Adrenal gland (tissue), 12 donors: ENCODE results near the gene ADM5. TPM values are rescaled to one million over a fixed set of nuclear protein-coding genes. Genes with fewer than 3 reads are reported as not detected.

Experiments
- DNase-seq, 7 donors: peaks; one replicate each; pipeline ENCODE4 v3.0.0-alpha.2; 2019 to 2020
- H3K27ac ChIP-seq, 5 donors: fragments of 200-600 bp; sonication (generic) in 4 of 5; 1 replicate in 3 of 5; 2 replicates in 2 of 5; pipeline versions ENCODE4 v1.5.1 to v1.8.0; 2016 to 2020; ENCODE audit warnings: mild to moderate bottlenecking in 1 of 5
- H3K27me3 ChIP-seq: fragments of 200-600 bp; 2 replicates; pipeline ENCODE4 v1.8.0; 2021
- H3K36me3 ChIP-seq, 2 donors: fragments of 200-600 bp; replicated peaks in 1 of 2; 1 replicate in 1 of 2; 2 replicates in 1 of 2; pipeline versions ENCODE4 v1.5.1 to v1.8.0; 2018 to 2022
- H3K4me1 ChIP-seq, 2 donors: fragments of 200-600 bp; replicated peaks in 1 of 2; 1 replicate in 1 of 2; 2 replicates in 1 of 2; pipeline versions ENCODE4 v1.5.1 to v1.8.0; 2018 to 2021
- H3K4me3 ChIP-seq, 4 donors: fragments of 200-600 bp; sonication (generic) in 3 of 4; one replicate each; pipeline ENCODE4 v1.5.1; 2016 to 2018
- H3K9me3 ChIP-seq, 3 donors: fragments of 200-600 bp; sonication (generic) in 1 of 3; replicated peaks in 1 of 3; 1 replicate in 2 of 3; 2 replicates in 1 of 3; pipeline versions ENCODE4 v1.5.1 to v1.8.0; 2016 to 2021
- CTCF ChIP-seq, 6 experiments: fragments of 450-650 bp in 4 of 6; fragments of 200-600 bp in 2 of 6; sonication (generic) in 1 of 6; IDR thresholded peaks; 1 replicate in 5 of 6; 2 replicates in 1 of 6; pipeline versions ENCODE4 v1.5.1 to v1.8.0; 2016 to 2021; ENCODE audit warnings: antibody characterized with exemption in 6 of 6, mild to moderate bottlenecking in 2 of 6, moderate library complexity in 1 of 6
- POLR2A ChIP-seq, 2 donors: fragments of 450-650 bp; IDR thresholded peaks; one replicate each; pipeline ENCODE4 v1.6.1; 2017; ENCODE audit warnings: antibody characterized with exemption in 2 of 2, mild to moderate bottlenecking in 2 of 2, moderate library complexity in 1 of 2
- WGBS, 4 donors: extraction: QIAGEN DNeasy Blood & Tissue Kit in 2 of 4; methylation state at CpG; one replicate each; pipeline versions ENCODE4 v1.1.5 to v1.1.7; 2013 to 2017; 5-methylcytosine and 5-hydroxymethylcytosine counted together
- intact Hi-C, 2 donors: fragments of 100-400 bp; cut with DNase I; formaldehyde crosslinking; loops; one replicate each; pipeline versions ENCODE4 v1.14.1 to v1.15.0; 2022 to 2023
- polyA plus RNA-seq, 3 donors: library from polyadenylated mRNA; stranded (reverse); fragments of 200-250 nt in 2 of 3; fragments of 350-450 nt in 1 of 3; fragmentation: Illumina TruSeq in 1 of 3; extraction: RNeasy Lipid Tissue Mini Kit (QIAGEN cat#74804) in 1 of 3; gene quantifications; one replicate each; pipeline ENCODE4 v1.2.3, GENCODE V29; 2013 to 2014
- total RNA-seq, 9 donors: library from RNA; depleted of rRNA in 4 of 9; stranded (reverse); fragments of >200 nt in 4 of 9; fragments of 120-200 nt in 1 of 9; fragmentation: NEBNext Ultra II Directional in 1 of 9; extraction: Animal tissue kit (Norgen Biotek cat#: 25700) in 1 of 9; gene quantifications; one replicate each; pipeline versions ENCODE4 v1.1.0 to v1.2.4, GENCODE V29; 2013 to 2023
- donor health status: healthy with polysubstance abuse.
- donor health status: Bipolar disorder and iron deficiency.
- donor health status: DM: yes; HTN: yes; CAD: no.
- donor health status: DM: no; HTN: no; CAD: no.
- donor health status: DM: no; HTN: no; CAD: no.
- donor health status: DM: yes; HTN: yes; CAD: no.

Gene ADM5
- total and polyA plus RNA-seq, 12 donors: 0.18 to 2.0 (median 0.61) TPM; not detected in 1

- Histone ChIP-seq H3K27ac (peak overlapping the region; percentile 72 to 92 (median 86)), H3K4me1 (peaks cover 14 to 17% of the 10 kb centered on the region in 2 donors), H3K9me3 (no peaks in the 10 kb centered on the region), H3K27me3 (no peaks in the 10 kb centered on the region), H3K4me3 (peak overlapping the region; percentile 53 to 79 (median 65)), H3K36me3 (peaks cover 0 to 27% of the 10 kb centered on the region in 2 donors)
- intact Hi-C loops: no loop called here
- no peak for TF ChIP-seq CTCF (IDR thresholded peaks at IDR 0.05)
- TF ChIP-seq POLR2A (IDR thresholded peaks at IDR 0.05): no peak
- 0 to 1% (median 0%) methylated on average over 7 of the region's 7 CpGs for WGBS, 4 donors
- no peak for DNase-seq
These were observed 24.4 kb upstream of the ADM5 start for GRCh38 chr19:49665036-49665350.

- peak within 1 kb of the TSS; percentile 72 to 92 (median 86) for H3K27ac ChIP-seq
- TF ChIP-seq CTCF (IDR thresholded peaks at IDR 0.05) (no peak), POLR2A (IDR thresholded peaks at IDR 0.05) (peak; percentile 50 to 77)
- 0% methylated on average over 46 to 50 of the region's 50 CpGs for WGBS, 4 donors
These were observed 23.9 kb upstream of the ADM5 start, which contains the start of the genes BCL2L12 and IRF3 for GRCh38 chr19:49665351-49666119. TSS of gene BCL2L12 (plus strand) at chr19:49665933. CDS start at chr19:49666693, 760 bp downstream. TSS of gene IRF3 (minus strand) at chr19:49665857. CDS start at chr19:49664838, 1,019 bp downstream.

GRCh38 chr19:49666120-49666444 is 23.3 kb upstream of the ADM5 start:
- Histone ChIP-seq H3K36me3 (peaks cover 0 to 19% of the 10 kb centered on the region in 2 donors), H3K4me3 (peak overlapping the region in 3 of 4 donors; percentile 25 to 69 (median 61)), H3K9me3 (no peaks in the 10 kb centered on the region), H3K27ac (peak overlapping the region in 3 of 5 donors; percentile 34 to 92 (median 86)), H3K27me3 (no peaks in the 10 kb centered on the region), H3K4me1 (peaks cover 14 to 17% of the 10 kb centered on the region in 2 donors)
- 0 to 4% (median 1%) methylated on average over 3 to 9 of the region's 9 CpGs for WGBS, 4 donors
- intact Hi-C loops: no loop called here
- no peak for DNase-seq
- TF ChIP-seq CTCF (IDR thresholded peaks at IDR 0.05): peak in 1 of 6 experiments; percentile 10
- TF ChIP-seq POLR2A (IDR thresholded peaks at IDR 0.05): no peak

More at GRCh38 chr19:49665351-49666119, 23.9 kb upstream of the ADM5 start, which contains the start of the genes BCL2L12 and IRF3:
- peaks cover 14 to 17% of the 10 kb centered on the region in 2 donors for H3K4me1 ChIP-seq
- DNase-seq: peak; percentile 98 to 99 (median 99)
- no peaks in the 10 kb centered on the region for H3K27me3 ChIP-seq
- peak within 1 kb of the TSS; percentile 53 to 79 (median 65) for H3K4me3 ChIP-seq
- no peaks in the 10 kb centered on the region for H3K9me3 ChIP-seq
- intact Hi-C loops: no loop called here
- peaks cover 0 to 22% of the 10 kb centered on the region in 2 donors for H3K36me3 ChIP-seq

GRCh38 chr19:49667473-49667872 is 21.9 kb upstream of the ADM5 start:
- H3K27me3 ChIP-seq: no peaks in the 10 kb centered on the region
- H3K4me3 ChIP-seq: no peak overlapping the region
- intact Hi-C loops: no loop called here
- no peak overlapping the region for H3K27ac ChIP-seq
- no peak for DNase-seq
- no peaks in the 10 kb centered on the region for H3K9me3 ChIP-seq
- TF ChIP-seq CTCF (IDR thresholded peaks at IDR 0.05): no peak
- TF ChIP-seq POLR2A (IDR thresholded peaks at IDR 0.05): no peak
- peaks cover 0 to 5% of the 10 kb centered on the region in 2 donors for H3K36me3 ChIP-seq
- peaks cover 14 to 17% of the 10 kb centered on the region in 2 donors for H3K4me1 ChIP-seq
- 69 to 91% (median 71%) methylated on average over 1 to 2 of the region's 2 CpGs for WGBS, 4 donors
